ENCODE results near the gene KMT2C. TPM values are rescaled to one million over a fixed set of nuclear protein-coding genes. Genes with fewer than 3 reads are reported as not detected.

The KMT2C gene
- total and polyA plus RNA-seq, 4 donors = 6.3 to 35.3 (median 19.3) TPM

- no peak overlapping the region for H3K27ac ChIP-seq (ENCODE audit: low read depth in 1 of 2, low read length in 2 of 2)
- H3K4me3 ChIP-seq (ENCODE audit: low read depth in 1 of 3, low read length in 3 of 3) = no peak overlapping the region
These were observed 16.1 kb downstream of the KMT2C start for GRCh38 chr7:152419473-152420429.

GRCh38 chr7:152414779-152415178 lies 21.0 kb downstream of the KMT2C start:
- Histone ChIP-seq H3K4me1 (ENCODE audit: control insufficient read depth in 4 of 4, insufficient read depth in 4 of 4, low read length in 3 of 4) (peaks cover 0 to 3% (median 0%) of the 10 kb centered on the region in 4 donors), H3K4me3 (ENCODE audit: low read depth in 1 of 3, low read length in 3 of 3) (no peak overlapping the region), H3K9ac (ENCODE audit: low read depth in 1 of 2, low read length in 2 of 2) (no peak overlapping the region), H3K36me3 (ENCODE audit: control insufficient read depth in 4 of 4, insufficient read depth in 3 of 4, low read depth in 1 of 4, low read length in 3 of 4) (no peaks in the 10 kb centered on the region), H3K9me3 (ENCODE audit: control insufficient read depth in 4 of 4, low read length in 3 of 4) (no peaks in the 10 kb centered on the region), H3K27ac (ENCODE audit: low read depth in 1 of 2, low read length in 2 of 2) (no peak overlapping the region), H3K27me3 (ENCODE audit: control insufficient read depth in 4 of 4, insufficient read depth in 4 of 4, low read length in 3 of 4) (no peaks in the 10 kb centered on the region)
- TF ChIP-seq HNF4G (IDR thresholded peaks at IDR 0.05) = no peak
- no peak for TF ChIP-seq GABPA (IDR thresholded peaks at IDR 0.05 in 1 of 2, conservative IDR thresholded peaks at IDR 0.05 in 1 of 2)
- TF ChIP-seq YY1 (IDR thresholded peaks at IDR 0.05) = no peak
- no peak for TF ChIP-seq FOXA1 (IDR thresholded peaks at IDR 0.05)
- WGBS = 89% methylated on average over 2 of the region's 2 CpGs
- no peak for DNase-seq (ENCODE audit: low spot score)

More at GRCh38 chr7:152419473-152420429, 16.1 kb downstream of the KMT2C start:
- no peak for TF ChIP-seq ATF3 (IDR thresholded peaks at IDR 0.05)
- no peak for TF ChIP-seq GABPA (IDR thresholded peaks at IDR 0.05 in 1 of 2, conservative IDR thresholded peaks at IDR 0.05 in 1 of 2)
- no peak for TF ChIP-seq JUND (IDR thresholded peaks at IDR 0.05)
- TF ChIP-seq NR2F2 (IDR thresholded peaks at IDR 0.05) = no peak
- Histone ChIP-seq H3K4me1 (ENCODE audit: control insufficient read depth in 4 of 4, insufficient read depth in 4 of 4, low read length in 3 of 4) (peaks cover 0 to 2% (median under 1%) of the 10 kb centered on the region in 4 donors), H3K27me3 (ENCODE audit: control insufficient read depth in 4 of 4, insufficient read depth in 4 of 4, low read length in 3 of 4) (no peaks in the 10 kb centered on the region), H3K9ac (ENCODE audit: low read depth in 1 of 2, low read length in 2 of 2) (no peak overlapping the region), H3K9me3 (ENCODE audit: control insufficient read depth in 4 of 4, low read length in 3 of 4) (peaks cover 0 to 1% (median 0%) of the 10 kb centered on the region in 4 donors), H3K36me3 (ENCODE audit: control insufficient read depth in 4 of 4, insufficient read depth in 3 of 4, low read depth in 1 of 4, low read length in 3 of 4) (no peaks in the 10 kb centered on the region)
- 85% methylated on average over 5 of the region's 5 CpGs for WGBS
- DNase-seq (ENCODE audit: low spot score) = no peak

- Histone ChIP-seq H3K27me3 (ENCODE audit: control insufficient read depth in 4 of 4, insufficient read depth in 4 of 4, low read length in 3 of 4) (no peaks in the 10 kb centered on the region), H3K36me3 (ENCODE audit: control insufficient read depth in 4 of 4, insufficient read depth in 3 of 4, low read depth in 1 of 4, low read length in 3 of 4) (no peaks in the 10 kb centered on the region), H3K4me3 (ENCODE audit: low read depth in 1 of 3, low read length in 3 of 3) (no peak overlapping the region), H3K9me3 (ENCODE audit: control insufficient read depth in 4 of 4, low read length in 3 of 4) (no peaks in the 10 kb centered on the region), H3K27ac (ENCODE audit: low read depth in 1 of 2, low read length in 2 of 2) (no peak overlapping the region), H3K9ac (ENCODE audit: low read depth in 1 of 2, low read length in 2 of 2) (no peak overlapping the region), H3K4me1 (ENCODE audit: control insufficient read depth in 4 of 4, insufficient read depth in 4 of 4, low read length in 3 of 4) (peaks cover 0 to 2% (median 0%) of the 10 kb centered on the region in 4 donors)
- TF ChIP-seq ATF3 (IDR thresholded peaks at IDR 0.05) (no peak), NR2F2 (IDR thresholded peaks at IDR 0.05) (no peak), JUND (IDR thresholded peaks at IDR 0.05) (no peak), FOXA1 (IDR thresholded peaks at IDR 0.05) (no peak), YY1 (IDR thresholded peaks at IDR 0.05) (no peak), CTCF (IDR thresholded peaks at IDR 0.05; ENCODE audit: low read depth, low read length, missing input control) (no peak), RAD21 (IDR thresholded peaks at IDR 0.05) (no peak), HNF4G (IDR thresholded peaks at IDR 0.05) (no peak), MAX (IDR thresholded peaks at IDR 0.05) (no peak), FOXA2 (IDR thresholded peaks at IDR 0.05) (no peak), SP1 (IDR thresholded peaks at IDR 0.05) (no peak), HNF4A (conservative IDR thresholded peaks at IDR 0.05) (no peak), RXRA (IDR thresholded peaks at IDR 0.05) (no peak)
- 45% methylated on average over 5 of the region's 5 CpGs for WGBS
- no peak for DNase-seq (ENCODE audit: low spot score)
These were observed 24.4 kb downstream of the KMT2C start for GRCh38 chr7:152411389-152411788.

Data from liver (tissue), 9 donors.